IMR-90 (cell line): ENCODE results near the gene IGF2BP3. TPM values are rescaled to one million over a fixed set of nuclear protein-coding genes. Genes with fewer than 3 reads are reported as not detected.

Experiments
- ATAC-seq: fragments of 200-7000 bp; cut with Tn5 transposase; 2 replicates; pipeline ENCODE4 v1.9.1; 2020; ENCODE audit warnings: low read depth, mild to moderate bottlenecking, moderate library complexity
- BruUV-seq: library from RNA; stranded (reverse); fragments of 400-500 nt; replicated peaks from 2 replicates; lab custom pipeline; 2021; lab: Mats Ljungman, UMichigan
- CTCF ChIA-PET: fragments of 300-600 bp; formaldehyde crosslinking; extraction: SDS; loops from one replicate; lab custom pipeline; 2021; ENCODE audit warnings: antibody characterized with exemption; lab: Yijun Ruan, JAX
- POLR2A ChIA-PET: fragments of 300-600 bp; sonication (Branson Sonifier 250); formaldehyde crosslinking; loops from one replicate; lab custom pipeline; 2022; ENCODE audit warnings: antibody characterized with exemption; ENCODE audit not compliant: unreplicated experiment; lab: Charles Lee
- DNase-seq: peaks from one replicate; pipeline ENCODE4 v3.0.0; 2013
- H2AFZ ChIP-seq: replicated peaks from 2 replicates; pipeline ENCODE3; 2013; ENCODE audit warnings: low read length, mild to moderate bottlenecking; ENCODE audit not compliant: poor library complexity
- H2AK5ac ChIP-seq: 2 replicates; pipeline ENCODE4 v1.6.1; 2013; ENCODE audit warnings: low read depth, low read length, inconsistent platforms
- H2AK9ac ChIP-seq: replicated peaks from 2 replicates; pipeline ENCODE3; 2013; ENCODE audit warnings: mild to moderate bottlenecking, low read depth, low read length, moderate library complexity; ENCODE audit not compliant: poor library complexity
- H2BK120ac ChIP-seq: 2 replicates; pipeline ENCODE4 v1.6.1; 2013; ENCODE audit warnings: low read depth, low read length, inconsistent platforms
- H2BK15ac ChIP-seq: 3 replicates; pipeline ENCODE4 v1.6.1; 2013; ENCODE audit warnings: low read depth, low read length, inconsistent platforms
- H2BK20ac ChIP-seq: 2 replicates; pipeline ENCODE4 v1.6.1; 2013; ENCODE audit warnings: low read depth, mild to moderate bottlenecking, inconsistent platforms, low read length, moderate library complexity
- H2BK5ac ChIP-seq: 2 replicates; pipeline ENCODE4 v1.6.1; 2013; ENCODE audit warnings: mild to moderate bottlenecking, low read depth, low read length, inconsistent platforms; ENCODE audit not compliant: poor library complexity, severe bottlenecking
- H3K14ac ChIP-seq: replicated peaks from 2 replicates; pipeline ENCODE4 v1.6.1; 2013; ENCODE audit warnings: low read depth, low read length, inconsistent platforms
- H3K18ac ChIP-seq: 2 replicates; pipeline ENCODE4 v1.6.1; 2013; ENCODE audit warnings: low read depth, low read length, control low read depth
- H3K23ac ChIP-seq: 2 replicates; pipeline ENCODE4 v1.6.1; 2013; ENCODE audit warnings: low read depth, low read length, inconsistent platforms
- H3K27ac ChIP-seq: 2 replicates; pipeline ENCODE4 v1.5.1; 2013; ENCODE audit warnings: mild to moderate bottlenecking, control low read depth, low read length; ENCODE audit not compliant: insufficient read depth
- H3K27me3 ChIP-seq: 2 replicates; pipeline ENCODE4 v1.6.1; 2013; ENCODE audit warnings: low read length; ENCODE audit not compliant: control insufficient read depth, insufficient read depth
- H3K36me3 ChIP-seq: 2 replicates; pipeline ENCODE4 v1.6.1; 2013; ENCODE audit warnings: low read length, mixed read lengths; ENCODE audit not compliant: control insufficient read depth, insufficient read depth
- H3K4ac ChIP-seq: 2 replicates; pipeline ENCODE4 v1.6.1; 2013; ENCODE audit warnings: low read depth, low read length, inconsistent platforms
- H3K4me1 ChIP-seq: 2 replicates; pipeline ENCODE4 v1.6.1; 2013; ENCODE audit warnings: low read length, mixed read lengths; ENCODE audit not compliant: control insufficient read depth, insufficient read depth
- H3K4me2 ChIP-seq: 2 replicates; pipeline ENCODE4 v1.6.1; 2013; ENCODE audit warnings: low read depth, mild to moderate bottlenecking, control low read depth, low read length, moderate library complexity
- H3K4me3 ChIP-seq: 2 replicates; pipeline ENCODE4 v1.5.1; 2013; ENCODE audit warnings: low read depth, mild to moderate bottlenecking, control low read depth, low read length, moderate library complexity; ENCODE audit not compliant: insufficient read depth
- H3K56ac ChIP-seq: 2 replicates; pipeline ENCODE4 v1.6.1; 2013; ENCODE audit warnings: low read length, inconsistent platforms; ENCODE audit not compliant: insufficient read depth; ENCODE audit errors: extremely low read depth
- H3K79me1 ChIP-seq, 2 experiments: 2 replicates each; pipeline ENCODE4 v1.6.1; 2013; ENCODE audit warnings: low read length in 2 of 2, inconsistent platforms in 1 of 2, low read depth in 1 of 2
- H3K9ac ChIP-seq: 2 replicates; pipeline ENCODE4 v1.6.1; 2013; ENCODE audit warnings: low read depth, low read length, control low read depth
- H3K9me1 ChIP-seq: 2 replicates; pipeline ENCODE4 v1.6.1; 2013; ENCODE audit warnings: low read length, inconsistent platforms; ENCODE audit not compliant: insufficient read depth
- H3K9me3 ChIP-seq: 2 replicates; pipeline ENCODE4 v1.6.1; 2013; ENCODE audit warnings: low read length; ENCODE audit not compliant: control insufficient read depth, insufficient read depth
- H4K20me1 ChIP-seq: 2 replicates; pipeline ENCODE4 v1.6.1; 2013; ENCODE audit warnings: low read length, inconsistent platforms; ENCODE audit not compliant: insufficient read depth
- H4K5ac ChIP-seq: 2 replicates; pipeline ENCODE4 v1.6.1; 2013; ENCODE audit warnings: mild to moderate bottlenecking, low read depth, low read length, control low read depth
- H4K8ac ChIP-seq, 2 experiments: 2 replicates each; pipeline ENCODE4 v1.6.1; 2013; ENCODE audit warnings: low read depth in 2 of 2, low read length in 2 of 2, control low read depth in 1 of 2, inconsistent platforms in 1 of 2
- H4K91ac ChIP-seq: 2 replicates; pipeline ENCODE4 v1.6.1; 2013; ENCODE audit warnings: low read depth, low read length, inconsistent platforms; ENCODE audit not compliant: insufficient read depth
- BHLHE40 ChIP-seq: fragments of 150-350 bp; IDR thresholded peaks from 2 replicates; pipeline ENCODE4 v1.6.1; 2016; ENCODE audit warnings: mild to moderate bottlenecking, low read depth, low read length
- CEBPB ChIP-seq: IDR thresholded peaks from 2 replicates; pipeline ENCODE4 v1.6.1; 2012; ENCODE audit warnings: low read depth, low read length, improper control_type of control experiment
- WGBS, 2 experiments: methylation state at CpG; one replicate each; pipeline versions ENCODE4 v1.1.5 to v1.1.7; 2013; ENCODE audit warnings: missing lambda C conversion rate in 2 of 2; ENCODE audit not compliant: insufficient read length in 1 of 2; ENCODE audit errors: extremely low coverage in 2 of 2; 5-methylcytosine and 5-hydroxymethylcytosine counted together
- dilution Hi-C: fragments of 300-500 bp; cut with HindIII; formaldehyde crosslinking; loops from one replicate; pipeline ENCODE4 v1.14.3; 2018; ENCODE audit warnings: low sequenced_read_pairs; ENCODE audit not compliant: unreplicated experiment
- in situ Hi-C: fragments of 300-500 bp; cut with MboI; formaldehyde crosslinking; loops from 3 replicates; pipeline ENCODE4 v1.14.3; 2019; ENCODE audit warnings: low sequenced_read_pairs, inconsistent platforms, mixed read lengths
- intact Hi-C: fragments of 100-400 bp; cut with micrococcal nuclease; formaldehyde crosslinking; loops from 2 replicates; pipeline ENCODE4 v1.10.0; 2022
- polyA plus RNA-seq, 3 experiments: library from polyadenylated mRNA; depleted of rRNA; stranded (reverse); fragments of >200 nt; gene quantifications; 2 replicates each; pipeline ENCODE4 v1.2.3, GENCODE V29; 2012; ENCODE audit warnings: low replicate concordance in 1 of 3
- total RNA-seq: library from RNA; depleted of rRNA; stranded (reverse); fragments of >200 nt; gene quantifications from 2 replicates; pipeline ENCODE4 v1.2.3, GENCODE V29; 2012

The IGF2BP3 gene
- total and polyA plus RNA-seq, 2 of the 4 experiments (the other 2 are of a cell fraction), result 50.9 to 59.3 TPM

DNA sequence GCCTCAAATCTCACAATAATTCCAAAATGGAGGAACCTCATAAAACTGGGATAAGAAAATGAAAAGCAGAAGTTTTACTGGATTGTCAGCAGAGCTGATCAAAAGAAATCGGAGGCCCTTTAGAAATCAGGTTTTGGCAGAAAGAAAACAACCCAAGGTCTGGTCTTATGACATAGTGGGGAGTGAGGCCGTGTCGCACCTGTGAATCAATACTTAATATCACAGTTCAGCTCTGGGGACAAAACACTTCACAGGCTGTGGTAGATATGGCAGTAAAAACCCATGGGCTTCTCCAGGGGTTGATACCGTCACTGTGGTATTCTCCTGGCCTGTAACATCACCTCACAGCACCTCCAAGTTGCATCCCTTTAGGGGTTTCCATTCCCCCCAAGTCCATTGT lies 177.7 kb downstream of the IGF2BP3 start:
- ATAC-seq (no peak), DNase-seq (no peak)
- ChIA-PET POLR2A (no interaction called here), CTCF (no interaction called here)
- Histone ChIP-seq H2BK20ac (no peak overlapping the region), H2AK5ac (no peak overlapping the region), H2BK120ac (no peak overlapping the region), H3K4me1 (no peaks in the 10 kb centered on the region), H2AFZ (peak overlapping the region; percentile 63), H3K9me1 (peaks cover 2% of the 10 kb centered on the region; the same call in 1 of the 2 replicates), H3K27me3 (no peaks in the 10 kb centered on the region), H3K18ac (no peak overlapping the region), H3K23ac (no peak overlapping the region), H3K9me3 (no peaks in the 10 kb centered on the region), H3K14ac (no peak overlapping the region), H4K8ac (no peak overlapping the region), H3K27ac (no peak overlapping the region), H2BK5ac (no peak overlapping the region), H3K36me3 (no peaks in the 10 kb centered on the region), H4K5ac (no peak overlapping the region), H3K4ac (no peak overlapping the region), H3K79me1 (no peaks in the 10 kb centered on the region), H3K4me2 (no peak overlapping the region), H4K91ac (no peak overlapping the region), H4K20me1 (no peaks in the 10 kb centered on the region), H2AK9ac (no peak overlapping the region), H3K9ac (no peak overlapping the region), H2BK15ac (no peak overlapping the region), H3K56ac (no peak overlapping the region), H3K4me3 (no peak overlapping the region)
- dilution Hi-C loops, result no loop called here
- intact Hi-C loops, result no loop called here
- WGBS, 2 experiments, result no CpG with 5 or more reads among the region's 4 CpGs
- no TSS peak for BruUV-seq
- in situ Hi-C loops, result no loop called here
- TF ChIP-seq BHLHE40 (no peak), CEBPB (no peak)
